NK-92 (cell line): ENCODE data around the gene MUC22.
"Not testable (repeated sequence)": the region's sequence is repeated elsewhere in the genome, so short reads cannot be mapped to it uniquely, and the experiment has no call there.

ENCODE experiments used
- DNase-seq: peaks from one replicate; lab custom pipeline; 2025; ENCODE audit not compliant: unreplicated experiment; lab: John Stamatoyannopoulos, UW

The MUC22 gene

GRCh38 chr6:31010393-31011060 is at the start of gene MUC22:
MUC22 (plus strand) TSS chr6:31010474; CDS start chr6:31010707, 233 bp downstream.
- DNase-seq = no peak

GRCh38 chr6:30960907-30961673 is 49.2 kb upstream of the MUC22 start:
- DNase-seq = no peak

GRCh38 chr6:30962716-30963115 is 47.6 kb upstream of the MUC22 start:
- no peak for DNase-seq

GRCh38 chr6:30963641-30964040 is 46.6 kb upstream of the MUC22 start:
- no peak for DNase-seq

GRCh38 chr6:30964075-30964474 is 46.2 kb upstream of the MUC22 start:
- no peak for DNase-seq

- no peak for DNase-seq
Measured at GRCh38 chr6:30965140-30965601, 45.1 kb upstream of the MUC22 start.

GRCh38 chr6:30966154-30966553 is 44.1 kb upstream of the MUC22 start:
- no peak for DNase-seq

- not testable (repeated sequence) for DNase-seq
Measured at GRCh38 chr6:30969171-30969570, 41.1 kb upstream of the MUC22 start.

- no peak for DNase-seq
Measured at GRCh38 chr6:30970946-30971345, 39.3 kb upstream of the MUC22 start.

GRCh38 chr6:30972816-30973215 is 37.5 kb upstream of the MUC22 start:
- no peak for DNase-seq

- no peak for DNase-seq
Measured at GRCh38 chr6:30974490-30975252, 35.6 kb upstream of the MUC22 start.

GRCh38 chr6:30979141-30979540 is 31.1 kb upstream of the MUC22 start:
- DNase-seq = no peak

- no peak for DNase-seq
Measured at GRCh38 chr6:30979690-30980089, 30.6 kb upstream of the MUC22 start.

- no peak for DNase-seq
Measured at GRCh38 chr6:30981942-30982772, 28.1 kb upstream of the MUC22 start.

- no peak for DNase-seq
Measured at GRCh38 chr6:30983439-30983838, 26.8 kb upstream of the MUC22 start, which contains the start of gene MUC21. MUC21 (plus strand) TSS chr6:30983718; CDS start chr6:30983959, 241 bp downstream.

GRCh38 chr6:30985490-30985889 is 24.8 kb upstream of the MUC22 start:
- DNase-seq = no peak

- DNase-seq = no peak
Measured at GRCh38 chr6:30987304-30987703, 23.0 kb upstream of the MUC22 start.

- DNase-seq = no peak
Measured at GRCh38 chr6:30988209-30988825, 22.0 kb upstream of the MUC22 start.

- DNase-seq = no peak
Measured at GRCh38 chr6:30990422-30991086, 19.7 kb upstream of the MUC22 start.

GRCh38 chr6:30991891-30992290 is 18.4 kb upstream of the MUC22 start:
- no peak for DNase-seq
